Transverse colon (tissue), 4 donors: ENCODE measurements around the gene SNX1. TPM values are rescaled to one million over a fixed set of nuclear protein-coding genes. Genes with fewer than 3 reads are reported as not detected.

Source experiments
- DNase-seq: peaks from one replicate; pipeline ENCODE4 v3.0.0-alpha.2; 2019
- H3K27ac ChIP-seq, 4 donors: fragments of 200-600 bp; sonication (generic); 2 replicates each; pipeline ENCODE4 v1.5.1; 2016 to 2018; ENCODE audit warnings: inconsistent platforms in 4 of 4
- H3K27me3 ChIP-seq: fragments of 200-600 bp; sonication (generic); 2 replicates; pipeline ENCODE4 v1.5.1; 2017; ENCODE audit warnings: inconsistent platforms
- H3K36me3 ChIP-seq, 4 donors: fragments of 200-600 bp; sonication (generic); 2 replicates each; pipeline ENCODE4 v1.5.1; 2017 to 2019; ENCODE audit warnings: inconsistent platforms in 4 of 4
- H3K4me1 ChIP-seq, 4 donors: fragments of 200-600 bp; sonication (generic); 2 replicates each; pipeline ENCODE4 v1.5.1; 2017 to 2020; ENCODE audit warnings: inconsistent platforms in 4 of 4
- H3K4me3 ChIP-seq, 4 donors: fragments of 200-600 bp; sonication (generic); 1 replicate in 1 of 4; 2 replicates in 3 of 4; pipeline versions ENCODE4 v1.5.1 to v1.6.1; 2017 to 2019; ENCODE audit warnings: inconsistent platforms in 4 of 4
- H3K9me3 ChIP-seq, 2 donors: fragments of 200-600 bp; sonication (generic); 2 replicates each; pipeline ENCODE4 v1.5.1; 2017 to 2019; ENCODE audit warnings: inconsistent platforms in 2 of 2
- CTCF ChIP-seq, 5 experiments: fragments of 200-600 bp in 3 of 5; fragments of 450-650 bp in 2 of 5; sonication (generic) in 3 of 5; IDR thresholded peaks; 1 replicate in 2 of 5; 2 replicates in 3 of 5; pipeline ENCODE4 v1.5.1; 2016 to 2017; ENCODE audit warnings: antibody characterized with exemption in 5 of 5, inconsistent platforms in 3 of 5, mild to moderate bottlenecking in 2 of 5, moderate library complexity in 1 of 5
- EP300 ChIP-seq: sonication (generic); formaldehyde crosslinking; IDR thresholded peaks from one replicate; pipeline ENCODE4 v1.6.1; 2017; ENCODE audit warnings: antibody characterized with exemption, low read depth
- POLR2A ChIP-seq: fragments of 450-650 bp; IDR thresholded peaks from one replicate; pipeline ENCODE4 v1.6.1; 2016; ENCODE audit warnings: antibody characterized with exemption, mild to moderate bottlenecking, moderate library complexity
- POLR2AphosphoS5 ChIP-seq, 3 donors: sonication (generic); formaldehyde crosslinking; IDR thresholded peaks; one replicate each; pipeline ENCODE4 v1.6.1; 2016; ENCODE audit warnings: antibody characterized with exemption in 3 of 3
- WGBS, 2 donors: methylation state at CpG; one replicate each; pipeline ENCODE4 v1.1.5; 2018; ENCODE audit warnings: low coverage in 1 of 2; 5-methylcytosine and 5-hydroxymethylcytosine counted together
- in situ Hi-C, 4 donors: fragments of 200-750 bp; cut with MboI; loops; one replicate each; pipeline versions ENCODE4 v1.15.0 to v1.15.1; 2017; ENCODE audit warnings: low sequenced_read_pairs in 3 of 4, low pct_ligation_motif_present in 1 of 4, low pct_unique_long_range_greater_than_20kb in 1 of 4
- intact Hi-C: fragments of 100-400 bp; cut with DNase I; formaldehyde crosslinking; loops from one replicate; pipeline ENCODE4 v1.15.1; 2023; ENCODE audit warnings: low total_unique reads
- total RNA-seq, 4 donors: library from RNA; depleted of rRNA; stranded (reverse); fragments of >200 nt; gene quantifications; one replicate each; pipeline ENCODE4 v1.1.0, GENCODE V29; 2016

The SNX1 gene
- total RNA-seq, 4 donors from 2014 or later: 42.4 to 91.0 (median 65.4) TPM

- Histone ChIP-seq H3K36me3 (peaks cover 0 to 26% (median 10%) of the 10 kb centered on the region in 4 donors), H3K4me3 (no peak overlapping the region), H3K9me3 (no peaks in the 10 kb centered on the region), H3K27ac (peak overlapping the region in 2 of 4 donors; percentile 55 to 60), H3K4me1 (peaks cover 9 to 38% (median 12%) of the 10 kb centered on the region in 4 donors), H3K27me3 (no peaks in the 10 kb centered on the region)
- intact Hi-C loops (no loop called here), in situ Hi-C loops (no loop called here)
- no peak for DNase-seq
- WGBS, 2 donors: 69 to 87% methylated on average over 12 of the region's 12 CpGs
- TF ChIP-seq CTCF (IDR thresholded peaks at IDR 0.05): no peak
- no peak for TF ChIP-seq POLR2A
- TF ChIP-seq POLR2AphosphoS5 (IDR thresholded peaks at IDR 0.05): no peak
- no peak for TF ChIP-seq EP300
These were observed 6.1 kb upstream of the SNX1 start for GRCh38 chr15:64089543-64090280.

DNA sequence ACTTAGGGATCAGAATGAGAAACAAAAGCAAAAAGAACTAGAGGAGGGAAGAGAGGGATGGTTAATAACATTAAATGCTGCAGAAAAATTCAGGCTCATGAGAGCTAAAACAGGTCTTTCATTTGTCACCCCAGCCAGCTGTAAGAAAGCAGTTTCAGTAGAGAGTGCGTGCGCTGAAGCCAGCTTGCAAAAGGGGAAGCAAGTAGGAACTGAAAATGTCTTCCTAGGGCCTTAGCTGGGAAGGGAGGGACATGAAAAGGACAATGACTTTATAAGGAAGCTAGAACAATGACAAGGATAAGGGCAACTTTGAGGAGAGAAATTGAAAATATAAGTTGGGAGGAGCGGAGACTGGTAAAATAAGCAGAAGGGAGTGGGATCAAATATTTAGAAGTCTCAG lies 5.3 kb upstream of the SNX1 start:
- in situ Hi-C loops: no loop called here
- WGBS, 2 donors: 56 to 95% methylated on average over 3 of the region's 3 CpGs
- TF ChIP-seq POLR2AphosphoS5 (IDR thresholded peaks at IDR 0.05): no peak
- TF ChIP-seq EP300: no peak
- TF ChIP-seq CTCF (IDR thresholded peaks at IDR 0.05): no peak
- TF ChIP-seq POLR2A: no peak
- H3K27me3 ChIP-seq: no peaks in the 10 kb centered on the region
- peaks cover 0 to 20% (median 6%) of the 10 kb centered on the region in 4 donors for H3K36me3 ChIP-seq
- H3K27ac ChIP-seq: peak overlapping the region in 2 of 4 donors; percentile 55 to 60
- no peaks in the 10 kb centered on the region for H3K9me3 ChIP-seq
- no peak for DNase-seq
- H3K4me3 ChIP-seq: no peak overlapping the region
- peaks cover 17 to 46% (median 20%) of the 10 kb centered on the region in 4 donors for H3K4me1 ChIP-seq
- intact Hi-C loops: no loop called here

DNA sequence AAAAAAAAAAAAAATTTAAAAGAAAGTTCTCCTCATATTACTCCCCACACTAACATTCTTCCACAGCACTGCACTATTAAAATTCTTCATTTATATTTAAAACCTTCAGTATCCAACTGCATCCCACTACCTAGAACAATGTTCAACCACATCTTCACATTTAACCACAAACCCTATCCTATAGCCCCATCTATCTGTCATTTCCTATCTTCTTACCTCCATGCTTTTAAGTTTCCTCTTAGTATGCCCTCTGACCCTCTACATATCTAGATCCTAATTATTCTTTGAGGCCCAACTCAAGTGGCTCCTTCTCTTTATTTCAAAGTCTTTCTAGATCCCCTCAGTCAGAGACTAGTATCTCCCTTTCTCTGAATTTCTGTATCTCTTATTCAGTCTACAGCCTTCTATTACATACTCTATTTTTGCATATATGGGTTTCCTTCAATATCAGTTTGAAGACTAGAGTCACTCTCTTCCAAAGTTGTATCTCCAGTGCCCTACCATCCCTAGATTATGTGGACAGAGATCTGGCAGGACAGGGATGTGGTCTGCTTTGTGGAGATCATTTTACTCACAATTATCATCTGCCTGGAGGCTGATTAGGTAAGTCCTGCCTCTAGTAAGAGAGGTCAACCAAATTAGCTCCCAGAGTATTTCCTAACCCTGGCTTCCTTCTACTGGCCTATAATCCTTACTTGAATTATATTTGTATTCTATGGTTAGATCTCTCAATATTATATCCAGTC lies 3.5 kb upstream of the SNX1 start:
- Histone ChIP-seq H3K27ac (peak overlapping the region; percentile 86 to 92 (median 89)), H3K36me3 (peaks cover 0 to 17% (median 6%) of the 10 kb centered on the region in 4 donors), H3K4me3 (peak overlapping the region in 3 of 4 donors; percentile 61 to 84 (median 63)), H3K4me1 (peaks cover 19 to 54% (median 29%) of the 10 kb centered on the region in 4 donors), H3K9me3 (no peaks in the 10 kb centered on the region), H3K27me3 (no peaks in the 10 kb centered on the region)
- intact Hi-C loops: no loop called here
- TF ChIP-seq EP300 (no peak), POLR2A (no peak), POLR2AphosphoS5 (IDR thresholded peaks at IDR 0.05) (no peak), CTCF (IDR thresholded peaks at IDR 0.05) (no peak)
- no peak for DNase-seq
- in situ Hi-C loops: no loop called here

DNA sequence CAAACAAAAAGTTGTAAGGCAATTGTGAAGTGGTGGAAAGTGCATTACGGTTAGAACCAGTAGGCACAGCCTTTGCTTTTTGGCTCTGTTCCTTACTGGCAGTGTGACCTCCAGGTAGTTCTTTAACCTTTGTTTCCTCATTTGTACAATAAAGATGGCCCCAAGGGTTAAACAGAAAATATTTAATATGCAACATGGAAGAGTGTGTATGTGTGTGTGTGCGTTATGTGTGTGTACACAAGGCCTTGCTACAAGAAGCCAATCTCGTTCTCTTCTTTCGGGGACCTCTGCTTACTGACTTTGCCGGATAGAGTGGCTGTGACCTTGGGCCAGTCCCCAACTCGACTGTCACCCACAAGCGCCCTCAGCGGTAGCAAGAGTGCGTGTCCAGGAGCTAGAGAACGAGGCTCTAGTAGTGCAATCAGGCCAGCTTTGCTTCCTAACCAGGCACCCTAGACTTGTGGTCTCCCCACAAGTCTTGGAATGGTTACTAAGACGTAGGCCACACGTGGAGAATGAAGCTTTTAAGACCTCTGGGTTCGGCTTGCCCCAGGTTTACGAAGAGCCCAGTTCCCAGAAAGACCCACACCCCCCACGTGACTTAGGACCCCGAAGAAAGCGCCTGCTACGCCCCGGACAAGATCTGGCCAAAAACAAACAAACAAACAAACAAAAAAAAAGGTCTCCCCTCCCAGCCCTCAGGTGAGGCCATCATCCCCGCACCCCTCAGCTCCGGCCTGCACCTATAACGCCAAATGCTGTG lies 2.7 kb upstream of the SNX1 start:
- Histone ChIP-seq H3K4me3 (peak overlapping the region; percentile 52 to 84 (median 62)), H3K4me1 (peaks cover 27 to 62% (median 36%) of the 10 kb centered on the region in 4 donors)

More for the DNA sequence above, 2.7 kb upstream of the SNX1 start:
- TF ChIP-seq POLR2AphosphoS5 (IDR thresholded peaks at IDR 0.05) (peak in 1 of 3 donors; percentile 8), POLR2A (no peak)
- peaks cover 0 to 13% (median 2%) of the 10 kb centered on the region in 4 donors for H3K36me3 ChIP-seq
- no peaks in the 10 kb centered on the region for H3K9me3 ChIP-seq
- in situ Hi-C loops: no loop called here
- 3 to 4% methylated on average over 15 to 22 of the region's 22 CpGs for WGBS, 2 donors
- peak; percentile 64 for DNase-seq
- H3K27ac ChIP-seq: peak overlapping the region; percentile 86 to 92 (median 89)
- no peaks in the 10 kb centered on the region for H3K27me3 ChIP-seq
- intact Hi-C loops: no loop called here
